HG02763 (cell line): Measurements from ENCODE around the gene S100A10.

Source experiments
- ATAC-seq: cut with Tn5 transposase; IDR thresholded peaks from one replicate; pipeline ENCODE4 v1.9.1; 2021; ENCODE audit warnings: mild to moderate bottlenecking, moderate library complexity; ENCODE audit not compliant: unreplicated experiment

S100A10 gene

GRCh38 chr1:151966061-151966460 lies 27.6 kb downstream of the S100A10 start:
- ATAC-seq = no peak

- no peak for ATAC-seq
These were observed 29.1 kb downstream of the S100A10 start for GRCh38 chr1:151964510-151964909.

- ATAC-seq = no peak
These were observed 30.4 kb downstream of the S100A10 start for GRCh38 chr1:151963288-151963687.

- no peak for ATAC-seq
These were observed 31.8 kb downstream of the S100A10 start for GRCh38 chr1:151961833-151962232.

- ATAC-seq = no peak
These were observed 32.7 kb downstream of the S100A10 start for GRCh38 chr1:151960780-151961513.

- no peak for ATAC-seq
These were observed 34.7 kb downstream of the S100A10 start for GRCh38 chr1:151958959-151959358.

- ATAC-seq = no peak
These were observed 36.6 kb downstream of the S100A10 start for GRCh38 chr1:151956957-151957497.

- no peak for ATAC-seq
These were observed 40.1 kb downstream of the S100A10 start for GRCh38 chr1:151953409-151954094.

- ATAC-seq = no peak
These were observed 40.8 kb downstream of the S100A10 start for GRCh38 chr1:151952811-151953210.

GRCh38 chr1:151949371-151950193 lies 44.1 kb downstream of the S100A10 start:
- no peak for ATAC-seq

- no peak for ATAC-seq
These were observed 45.2 kb downstream of the S100A10 start for GRCh38 chr1:151948506-151948905.

GRCh38 chr1:151947140-151947539 lies 46.5 kb downstream of the S100A10 start:
- no peak for ATAC-seq

GRCh38 chr1:151945725-151946722 lies 47.6 kb downstream of the S100A10 start:
- ATAC-seq = no peak

- ATAC-seq = no peak
These were observed 48.6 kb downstream of the S100A10 start for GRCh38 chr1:151944857-151945575.

- no peak for ATAC-seq
These were observed 49.4 kb downstream of the S100A10 start for GRCh38 chr1:151944126-151944856.

- ATAC-seq = no peak
These were observed 50.1 kb downstream of the S100A10 start for GRCh38 chr1:151943591-151943990.

GRCh38 chr1:151942882-151943281 lies 50.8 kb downstream of the S100A10 start:
- no peak for ATAC-seq

- no peak for ATAC-seq
These were observed 53.1 kb downstream of the S100A10 start for GRCh38 chr1:151940541-151940940.

GRCh38 chr1:151939779-151940178 lies 53.9 kb downstream of the S100A10 start:
- no peak for ATAC-seq
